HEK293T (cell line): ENCODE measurements around the gene SPECC1L.

Experiments
- CTBP1 ChIP-seq: fragments of 450-650 bp; IDR thresholded peaks from 2 replicates; pipeline ENCODE4 v1.6.1; 2016; ENCODE audit warnings: borderline replicate concordance
- FOXK2 ChIP-seq: fragments of 450-650 bp; IDR thresholded peaks from 2 replicates; pipeline ENCODE4 v1.6.1; 2016; ENCODE audit warnings: mild to moderate bottlenecking
- L3MBTL2 ChIP-seq: fragments of 450-650 bp; conservative IDR thresholded peaks from 2 replicates; pipeline ENCODE4 v1.6.1; 2016; ENCODE audit warnings: mild to moderate bottlenecking

GRCh38 chr22:24341627-24342026, 71.0 kb downstream of the SPECC1L start:
- TF ChIP-seq FOXK2 (no peak), CTBP1 (no peak), L3MBTL2 (no peak)
